Fibroblast of lung (primary cell): Measurements from ENCODE around the gene DNASE2B. TPM values are rescaled to one million over a fixed set of nuclear protein-coding genes. Genes with fewer than 3 reads are reported as not detected.

Source experiments
- DNase-seq, 2 donors: peaks; one replicate each; pipeline versions ENCODE4 v3.0.0 to v3.0.0-alpha.2; 2010; ENCODE audit warnings: low read depth in 2 of 2
- H2AFZ ChIP-seq: 2 replicates; pipeline ENCODE4 v1.5.1; 2012; ENCODE audit warnings: low read length, control low read depth, inconsistent platforms
- H3K27ac ChIP-seq: 2 replicates; pipeline ENCODE4 v1.5.1; 2011; ENCODE audit warnings: low read length, control low read depth; ENCODE audit not compliant: insufficient read depth
- H3K27me3 ChIP-seq: 2 replicates; pipeline ENCODE4 v1.5.1; 2011; ENCODE audit warnings: mild to moderate bottlenecking, low read length; ENCODE audit not compliant: control insufficient read depth, insufficient read depth
- H3K36me3 ChIP-seq: 2 replicates; pipeline ENCODE4 v1.5.1; 2011; ENCODE audit warnings: low read length; ENCODE audit not compliant: control insufficient read depth, insufficient read depth
- H3K4me1 ChIP-seq: 2 replicates; pipeline ENCODE4 v1.5.1; 2011; ENCODE audit warnings: low read length; ENCODE audit not compliant: control insufficient read depth, insufficient read depth; ENCODE audit errors: extremely low read depth
- H3K4me2 ChIP-seq: 2 replicates; pipeline ENCODE4 v1.5.1; 2011; ENCODE audit warnings: low read length, control low read depth; ENCODE audit not compliant: insufficient read depth; ENCODE audit errors: extremely low read depth
- H3K4me3 ChIP-seq, 4 experiments: fragments of 200-600 bp in 1 of 4; sonication (generic) in 1 of 4; replicated peaks in 1 of 4; 2 replicates each; pipeline ENCODE4 v1.5.1; 2011 to 2016; ENCODE audit warnings: low read length in 4 of 4, low read depth in 3 of 4, mild to moderate bottlenecking in 3 of 4, control low read depth in 2 of 4, inconsistent platforms in 1 of 4, mixed read lengths in 1 of 4; ENCODE audit not compliant: insufficient read depth in 1 of 4; ENCODE audit errors: control extremely low read depth in 1 of 4
- H3K79me2 ChIP-seq: 2 replicates; pipeline ENCODE4 v1.5.1; 2012; ENCODE audit warnings: mild to moderate bottlenecking, low read length, inconsistent platforms; ENCODE audit not compliant: control insufficient read depth, insufficient read depth
- H3K9ac ChIP-seq: 2 replicates; pipeline ENCODE4 v1.5.1; 2011; ENCODE audit warnings: mild to moderate bottlenecking, low read length, control low read depth; ENCODE audit not compliant: insufficient read depth
- H3K9me3 ChIP-seq: 2 replicates; pipeline ENCODE4 v1.5.1; 2012; ENCODE audit warnings: low read depth, low read length; ENCODE audit not compliant: control insufficient read depth, insufficient read depth
- H4K20me1 ChIP-seq: 2 replicates; pipeline ENCODE4 v1.5.1; 2011; ENCODE audit warnings: low read length; ENCODE audit not compliant: control insufficient read depth, insufficient read depth; ENCODE audit errors: extremely low read depth
- CTCF ChIP-seq, 2 donors: IDR thresholded peaks in 1 of 2; conservative IDR thresholded peaks in 1 of 2; 1 replicate in 1 of 2; 2 replicates in 1 of 2; pipeline ENCODE4 v1.5.1; 2011 to 2012; ENCODE audit warnings: low read length in 2 of 2, control low read depth in 1 of 2, inconsistent platforms in 1 of 2, low read depth in 1 of 2, mild to moderate bottlenecking in 1 of 2
- EZH2 ChIP-seq: IDR thresholded peaks from 2 replicates; pipeline ENCODE4 v1.5.1; 2012; ENCODE audit warnings: low read length, control low read depth, mild to moderate bottlenecking; ENCODE audit errors: missing control alignments
- polyA plus RNA-seq, 2 donors: library from polyadenylated mRNA; depleted of rRNA in 1 of 2; stranded (reverse) in 1 of 2; unstranded in 1 of 2; fragments of >200 nt; gene quantifications; 2 replicates each; pipeline ENCODE4 v1.2.1, GENCODE V29; 2011 to 2012; ENCODE audit warnings: missing spikeins in 1 of 2
- total RNA-seq: library from RNA; depleted of rRNA; stranded (reverse); fragments of >200 nt; gene quantifications from 2 replicates; pipeline ENCODE4 v1.2.1, GENCODE V29; 2014

The DNASE2B gene
- total and polyA plus RNA-seq, 2 donors (not counting 1 experiment from before 2014, with no cell fraction given): not detected

- H3K27me3 ChIP-seq: no peaks in the 10 kb centered on the region
- no peak overlapping the region for H2AFZ ChIP-seq
- H3K36me3 ChIP-seq: no peaks in the 10 kb centered on the region
- no peaks in the 10 kb centered on the region for H3K79me2 ChIP-seq
- no peaks in the 10 kb centered on the region for H4K20me1 ChIP-seq
- H3K27ac ChIP-seq: no peak overlapping the region
- H3K4me3 ChIP-seq: no peak overlapping the region
- no peak for TF ChIP-seq CTCF (conservative IDR thresholded peaks at IDR 0.05 in 1 of 2, IDR thresholded peaks at IDR 0.05 in 1 of 2; ENCODE audit: low read depth in 1 of 2, low read length in 2 of 2)
- no peak for TF ChIP-seq EZH2
- DNase-seq: no peak
- no peak overlapping the region for H3K9ac ChIP-seq
- no peaks in the 10 kb centered on the region for H3K4me1 ChIP-seq
- no peak overlapping the region for H3K4me2 ChIP-seq
- no peaks in the 10 kb centered on the region for H3K9me3 ChIP-seq
Observed at GRCh38 chr1:84403347-84403746, 5.1 kb downstream of the DNASE2B start.

- no peak overlapping the region for H2AFZ ChIP-seq
- no peaks in the 10 kb centered on the region for H3K36me3 ChIP-seq
- H3K4me2 ChIP-seq: no peak overlapping the region
- no peaks in the 10 kb centered on the region for H3K9me3 ChIP-seq
- no peaks in the 10 kb centered on the region for H3K4me1 ChIP-seq
- H3K9ac ChIP-seq: no peak overlapping the region
- H3K4me3 ChIP-seq: no peak overlapping the region
- H3K79me2 ChIP-seq: no peaks in the 10 kb centered on the region
- no peak overlapping the region for H3K27ac ChIP-seq
- DNase-seq: peak in 1 of 2 donors; percentile 55
- no peaks in the 10 kb centered on the region for H4K20me1 ChIP-seq
- no peak for TF ChIP-seq EZH2
- H3K27me3 ChIP-seq: no peaks in the 10 kb centered on the region
Observed at GRCh38 chr1:84406346-84406861, 8.1 kb downstream of the DNASE2B start.

- TF ChIP-seq EZH2 (no peak), CTCF (conservative IDR thresholded peaks at IDR 0.05 in 1 of 2, IDR thresholded peaks at IDR 0.05 in 1 of 2; ENCODE audit: low read depth in 1 of 2, low read length in 2 of 2) (no peak)
- H3K4me2 ChIP-seq: no peak overlapping the region
- H3K9me3 ChIP-seq: no peaks in the 10 kb centered on the region
- no peaks in the 10 kb centered on the region for H3K27me3 ChIP-seq
- H2AFZ ChIP-seq: no peak overlapping the region
- no peak overlapping the region for H3K27ac ChIP-seq
- no peak overlapping the region for H3K9ac ChIP-seq
- H3K36me3 ChIP-seq: no peaks in the 10 kb centered on the region
- H3K4me1 ChIP-seq: no peaks in the 10 kb centered on the region
- DNase-seq: no peak
- no peaks in the 10 kb centered on the region for H3K79me2 ChIP-seq
- no peak overlapping the region for H3K4me3 ChIP-seq
- H4K20me1 ChIP-seq: no peaks in the 10 kb centered on the region
Observed at GRCh38 chr1:84407524-84407923, 9.2 kb downstream of the DNASE2B start.
